CD14-positive monocyte (primary cell): ENCODE data around the gene AAGAB. TPM values are rescaled to one million over a fixed set of nuclear protein-coding genes. Genes with fewer than 3 reads are reported as not detected.

Experiments used
- DNase-seq, 3 donors: peaks; one replicate each; pipeline ENCODE4 v3.0.0-alpha.2; 2011 to 2022
- H2AFZ ChIP-seq: 2 replicates; pipeline ENCODE4 v1.6.0; 2012; ENCODE audit warnings: mild to moderate bottlenecking, low read depth, low read length, inconsistent platforms; ENCODE audit not compliant: insufficient read depth, poor library complexity, severe bottlenecking
- H3K27ac ChIP-seq, 2 donors: 1 replicate in 1 of 2; 2 replicates in 1 of 2; pipeline ENCODE4 v1.5.1; 2012 to 2013; ENCODE audit warnings: low read length in 2 of 2, control low read depth in 1 of 2, inconsistent platforms in 1 of 2, low read depth in 1 of 2, mild to moderate bottlenecking in 1 of 2
- H3K27me3 ChIP-seq, 2 donors: one replicate each; pipeline versions ENCODE4 v1.6.0 to v1.6.1; 2011 to 2013; ENCODE audit warnings: low read length in 2 of 2; ENCODE audit not compliant: control insufficient read depth in 2 of 2, insufficient read depth in 2 of 2
- H3K36me3 ChIP-seq, 2 donors: replicated peaks in 1 of 2; 1 replicate in 1 of 2; 2 replicates in 1 of 2; pipeline versions ENCODE4 v1.5.1 to v1.6.1; 2012 to 2013; ENCODE audit warnings: low read length in 2 of 2, control low read depth in 1 of 2, inconsistent platforms in 1 of 2, mild to moderate bottlenecking in 1 of 2; ENCODE audit not compliant: insufficient read depth in 2 of 2, control insufficient read depth in 1 of 2
- H3K4me1 ChIP-seq, 2 donors: 1 replicate in 1 of 2; 2 replicates in 1 of 2; pipeline versions ENCODE4 v1.5.1 to v1.6.1; 2012 to 2013; ENCODE audit warnings: low read length in 2 of 2, control low read depth in 1 of 2, inconsistent platforms in 1 of 2, mild to moderate bottlenecking in 1 of 2, moderate library complexity in 1 of 2; ENCODE audit not compliant: insufficient read depth in 2 of 2, control insufficient read depth in 1 of 2
- H3K4me2 ChIP-seq: replicated peaks from 2 replicates; pipeline ENCODE3; 2012; ENCODE audit warnings: low read length, moderate library complexity, mild to moderate bottlenecking; ENCODE audit not compliant: poor library complexity, severe bottlenecking; ENCODE audit errors: extremely low read depth
- H3K4me3 ChIP-seq, 3 experiments: fragments of 200-600 bp in 1 of 3; sonication (generic) in 1 of 3; replicated peaks in 1 of 3; 1 replicate in 2 of 3; 2 replicates in 1 of 3; pipeline ENCODE4 v1.5.1; 2011 to 2013; ENCODE audit warnings: low read length in 3 of 3, mild to moderate bottlenecking in 3 of 3, control low read depth in 2 of 3, low read depth in 2 of 3, inconsistent platforms in 1 of 3, moderate library complexity in 1 of 3
- H3K79me2 ChIP-seq: 2 replicates; pipeline ENCODE4 v1.6.0; 2012; ENCODE audit warnings: mild to moderate bottlenecking, control low read depth, inconsistent platforms, low read length, moderate library complexity; ENCODE audit not compliant: insufficient read depth
- H3K9ac ChIP-seq: 2 replicates; pipeline ENCODE4 v1.6.0; 2017; ENCODE audit warnings: low read length, mild to moderate bottlenecking; ENCODE audit not compliant: insufficient read depth, poor library complexity, severe bottlenecking
- H3K9me3 ChIP-seq, 2 donors: replicated peaks in 1 of 2; 1 replicate in 1 of 2; 2 replicates in 1 of 2; pipeline versions ENCODE4 v1.5.1 to v1.6.1; 2012 to 2013; ENCODE audit warnings: low read length in 2 of 2, control low read depth in 1 of 2; ENCODE audit not compliant: control insufficient read depth in 1 of 2, insufficient read depth in 1 of 2
- H4K20me1 ChIP-seq: 2 replicates; pipeline ENCODE4 v1.6.0; 2012; ENCODE audit warnings: mild to moderate bottlenecking, low read length, control low read depth, moderate library complexity; ENCODE audit not compliant: insufficient read depth
- H3K27ac Mint-ChIP-seq, 7 donors: one replicate each; pipeline ENCODE4 v1.8.0; 2020; ENCODE audit warnings: mild to moderate bottlenecking in 7 of 7, mixed read lengths in 7 of 7, moderate library complexity in 6 of 7, inconsistent platforms in 2 of 7
- H3K27me3 Mint-ChIP-seq, 3 donors: one replicate each; pipeline ENCODE4 v1.8.0; 2021 to 2022; ENCODE audit warnings: low read depth in 3 of 3, mild to moderate bottlenecking in 3 of 3, mixed read lengths in 3 of 3, moderate library complexity in 3 of 3, inconsistent platforms in 1 of 3
- H3K36me3 Mint-ChIP-seq, 2 donors: one replicate each; pipeline ENCODE4 v1.8.0; 2020; ENCODE audit warnings: mixed read lengths in 2 of 2, inconsistent platforms in 1 of 2, mild to moderate bottlenecking in 1 of 2
- H3K4me1 Mint-ChIP-seq: one replicate; pipeline ENCODE4 v1.8.0; 2020; ENCODE audit warnings: mild to moderate bottlenecking, mixed read lengths
- H3K4me3 Mint-ChIP-seq, 2 donors: one replicate each; pipeline ENCODE4 v1.8.0; 2020; ENCODE audit warnings: mild to moderate bottlenecking in 2 of 2, mixed read lengths in 2 of 2, moderate library complexity in 1 of 2
- H3K9me3 Mint-ChIP-seq, 7 donors: one replicate each; pipeline ENCODE4 v1.8.0; 2020 to 2022; ENCODE audit warnings: mixed read lengths in 7 of 7, mild to moderate bottlenecking in 6 of 7, moderate library complexity in 6 of 7, inconsistent platforms in 2 of 7
- CTCF ChIP-seq: fragments of 200-600 bp; IDR thresholded peaks from one replicate; pipeline ENCODE4 v1.8.0; 2022; ENCODE audit warnings: antibody characterized with exemption, mild to moderate bottlenecking
- WGBS: methylation state at CpG from one replicate; pipeline ENCODE4 v1.1.5; 2013; ENCODE audit warnings: missing lambda C conversion rate; ENCODE audit not compliant: insufficient coverage; 5-methylcytosine and 5-hydroxymethylcytosine counted together
- intact Hi-C, 2 donors: fragments of 100-400 bp; cut with micrococcal nuclease; formaldehyde crosslinking; loops; one replicate each; pipeline versions ENCODE4 v1.15.0 to v1.15.1; 2023
- polyA plus RNA-seq, 3 donors: library from polyadenylated mRNA; depleted of rRNA in 1 of 3; unstranded in 2 of 3; stranded (reverse) in 1 of 3; fragments of 300-500 nt in 2 of 3; fragments of >200 nt in 1 of 3; fragmentation: Illumina TruSeq in 2 of 3; gene quantifications; 1 replicate in 2 of 3; 2 replicates in 1 of 3; pipeline ENCODE4 v1.2.3, GENCODE V29; 2012 to 2021

AAGAB gene
- polyA plus RNA-seq, 3 donors: 11.2 to 40.4 (median 30.1) TPM

GRCh38 chr15:67183443-67184169 is 70.9 kb downstream of the AAGAB start:
- DNase-seq: no peak
- WGBS: 97% methylated on average over 6 of the region's 7 CpGs
- Histone ChIP-seq H2AFZ (no peak overlapping the region), H3K9ac (no peak overlapping the region), H4K20me1 (no peaks in the 10 kb centered on the region), H3K4me3 (no peak overlapping the region), H3K4me1 (peaks cover 10 to 16% of the 10 kb centered on the region in 2 donors), H3K79me2 (no peaks in the 10 kb centered on the region), H3K36me3 (peaks cover 62 to 87% of the 10 kb centered on the region in 2 donors), H3K27ac (no peak overlapping the region), H3K4me2 (no peak overlapping the region), H3K9me3 (no peaks in the 10 kb centered on the region), H3K27me3 (no peaks in the 10 kb centered on the region)
- peaks cover 0 to 6% (median 2%) of the 10 kb centered on the region in 3 donors for H3K27me3 Mint-ChIP-seq
- intact Hi-C loops: no loop called here
- no peaks in the 10 kb centered on the region for H3K9me3 Mint-ChIP-seq
- H3K4me3 Mint-ChIP-seq: no peak overlapping the region
- peaks cover 19% of the 10 kb centered on the region for H3K4me1 Mint-ChIP-seq
- H3K27ac Mint-ChIP-seq: peak overlapping the region in 2 of 7 donors; percentile 60 to 66
- no peak for TF ChIP-seq CTCF
- peaks cover 86 to 92% of the 10 kb centered on the region in 2 donors for H3K36me3 Mint-ChIP-seq

GRCh38 chr15:67181221-67181639 is 73.2 kb downstream of the AAGAB start:
- peaks cover 42 to 70% of the 10 kb centered on the region in 2 donors for H3K36me3 ChIP-seq
- peak overlapping the region in 3 of 7 donors; percentile 26 to 68 (median 37) for H3K27ac Mint-ChIP-seq
- peaks cover 72 to 82% of the 10 kb centered on the region in 2 donors for H3K36me3 Mint-ChIP-seq

More at GRCh38 chr15:67181221-67181639, 73.2 kb downstream of the AAGAB start:
- no peaks in the 10 kb centered on the region for H4K20me1 ChIP-seq
- H3K9me3 ChIP-seq: no peaks in the 10 kb centered on the region
- Mint-ChIP-seq H3K4me3 (no peak overlapping the region), H3K9me3 (no peaks in the 10 kb centered on the region), H3K27me3 (peaks cover 0 to 5% (median under 1%) of the 10 kb centered on the region in 3 donors), H3K4me1 (peaks cover 32% of the 10 kb centered on the region)
- peaks cover 5% of the 10 kb centered on the region for H3K79me2 ChIP-seq
- H3K4me1 ChIP-seq: peaks cover 27 to 30% of the 10 kb centered on the region in 2 donors
- H3K9ac ChIP-seq: no peak overlapping the region
- DNase-seq: no peak
- no peak overlapping the region for H3K4me3 ChIP-seq
- H2AFZ ChIP-seq: no peak overlapping the region
- no peak overlapping the region for H3K4me2 ChIP-seq
- H3K27me3 ChIP-seq: no peaks in the 10 kb centered on the region
- TF ChIP-seq CTCF: peak; percentile 17
- intact Hi-C loops: no loop called here
- no peak overlapping the region for H3K27ac ChIP-seq
- WGBS: 100% methylated on average over 14 of the region's 15 CpGs
